Breast epithelium (tissue), 4 donors: ENCODE results near the gene SLAIN2. TPM values are rescaled to one million over a fixed set of nuclear protein-coding genes. Genes with fewer than 3 reads are reported as not detected.

Source experiments
- DNase-seq, 2 donors: peaks; one replicate each; pipeline ENCODE4 v3.0.0-alpha.2; 2019; ENCODE audit warnings: low spot score in 2 of 2
- H3K27ac ChIP-seq, 2 donors: fragments of 200-600 bp; sonication (generic) in 1 of 2; one replicate each; pipeline ENCODE4 v1.5.1; 2016 to 2019; ENCODE audit warnings: mild to moderate bottlenecking in 1 of 2
- H3K27me3 ChIP-seq, 2 donors: fragments of 200-600 bp; sonication (generic) in 1 of 2; one replicate each; pipeline versions ENCODE4 v1.5.1 to v1.6.0; 2017 to 2019; ENCODE audit warnings: control low read depth in 1 of 2, mild to moderate bottlenecking in 1 of 2
- H3K36me3 ChIP-seq: fragments of 200-600 bp; one replicate; pipeline ENCODE4 v1.5.1; 2019
- H3K4me1 ChIP-seq, 2 donors: fragments of 200-600 bp; sonication (generic); one replicate each; pipeline ENCODE4 v1.5.1; 2016 to 2019; ENCODE audit warnings: control low read depth in 1 of 2
- H3K4me3 ChIP-seq, 3 donors: fragments of 200-600 bp; sonication (generic); 1 replicate in 2 of 3; 2 replicates in 1 of 3; pipeline ENCODE4 v1.5.1; 2016 to 2019; ENCODE audit warnings: mild to moderate bottlenecking in 3 of 3, moderate library complexity in 2 of 3
- H3K9me3 ChIP-seq, 2 donors: fragments of 200-600 bp; sonication (generic) in 1 of 2; one replicate each; pipeline ENCODE4 v1.5.1; 2016 to 2019; ENCODE audit warnings: control low read depth in 1 of 2
- CTCF ChIP-seq, 3 donors: fragments of 450-650 bp; IDR thresholded peaks; one replicate each; pipeline ENCODE4 v1.5.1; 2016 to 2017; ENCODE audit warnings: antibody characterized with exemption in 3 of 3, mild to moderate bottlenecking in 3 of 3, moderate library complexity in 3 of 3
- POLR2A ChIP-seq: fragments of 450-650 bp; IDR thresholded peaks from one replicate; pipeline ENCODE4 v1.6.1; 2016; ENCODE audit warnings: antibody characterized with exemption, mild to moderate bottlenecking, moderate library complexity
- POLR2AphosphoS5 ChIP-seq, 3 donors: sonication (generic); formaldehyde crosslinking; IDR thresholded peaks; one replicate each; pipeline ENCODE4 v1.6.1; 2017; ENCODE audit warnings: antibody characterized with exemption in 3 of 3
- intact Hi-C: fragments of 100-400 bp; cut with DNase I; formaldehyde crosslinking; loops from one replicate; pipeline ENCODE4 v1.15.1; 2023; ENCODE audit warnings: low total_unique reads
- total RNA-seq, 3 donors: library from RNA; depleted of rRNA; stranded (reverse); fragments of >200 nt; gene quantifications; one replicate each; pipeline ENCODE4 v1.1.0, GENCODE V29; 2016

SLAIN2 gene
- total RNA-seq, 3 donors from 2014 or later = 41.6 to 76.6 (median 76.5) TPM

- Histone ChIP-seq H3K4me1 (no peaks in the 10 kb centered on the region), H3K27me3 (no peaks in the 10 kb centered on the region), H3K27ac (no peak overlapping the region), H3K9me3 (no peaks in the 10 kb centered on the region), H3K36me3 (no peaks in the 10 kb centered on the region), H3K4me3 (no peak overlapping the region)
- intact Hi-C loops = no loop called here
- no peak for TF ChIP-seq POLR2AphosphoS5 (IDR thresholded peaks at IDR 0.05)
- no peak for TF ChIP-seq POLR2A
- TF ChIP-seq CTCF (IDR thresholded peaks at IDR 0.05) = no peak
- DNase-seq = no peak
Observed at GRCh38 chr4:48475770-48476169, 134.4 kb downstream of the SLAIN2 start.

Other genes with a start within 250 kb of the SLAIN2 start
- gene TXK, start 207.3 kb upstream of the SLAIN2 start, total RNA-seq = 1 to 10 TPM; 1.6 to 3.4 (median 3.2) TPM
- gene TEC, start 71.7 kb upstream of the SLAIN2 start, total RNA-seq = 1 to 10 TPM; 2.9 to 5.4 (median 5.1) TPM
- under 1 TPM in 1 of 3 donors, not detected in 2; 0.29 TPM for gene SLC10A4, start 141.8 kb downstream of the SLAIN2 start, total RNA-seq
- under 1 TPM in 1 of 3 donors, not detected in 2; 0.32 TPM for gene ZAR1, start 148.7 kb downstream of the SLAIN2 start, total RNA-seq